ENCODE data around the gene EDAR.

The EDAR gene

GRCh38 chr2:108926561-108927380 is 62.2 kb downstream of the EDAR start:
- no peak overlapping the region for H3K4me3 ChIP-seq (ENCODE audit: low read depth, low read length)

- H3K4me3 ChIP-seq (ENCODE audit: low read depth, low read length): no peak overlapping the region
These were observed 63.3 kb downstream of the EDAR start for GRCh38 chr2:108925735-108926134.

- H3K4me3 ChIP-seq (ENCODE audit: low read depth, low read length): no peak overlapping the region
These were observed 63.7 kb downstream of the EDAR start for GRCh38 chr2:108925286-108925685.

GRCh38 chr2:108924580-108925251 is 64.3 kb downstream of the EDAR start:
- H3K4me3 ChIP-seq (ENCODE audit: low read depth, low read length): no peak overlapping the region

GRCh38 chr2:108923736-108924579 is 65.1 kb downstream of the EDAR start:
- no peak overlapping the region for H3K4me3 ChIP-seq (ENCODE audit: low read depth, low read length)

- no peak overlapping the region for H3K4me3 ChIP-seq (ENCODE audit: low read depth, low read length)
These were observed 65.9 kb downstream of the EDAR start for GRCh38 chr2:108923019-108923700.

GRCh38 chr2:108922141-108922915 is 66.7 kb downstream of the EDAR start:
- no peak overlapping the region for H3K4me3 ChIP-seq (ENCODE audit: low read depth, low read length)

GRCh38 chr2:108921096-108922030 is 67.7 kb downstream of the EDAR start:
- no peak overlapping the region for H3K4me3 ChIP-seq (ENCODE audit: low read depth, low read length)

- no peak overlapping the region for H3K4me3 ChIP-seq (ENCODE audit: low read depth, low read length)
These were observed 68.3 kb downstream of the EDAR start for GRCh38 chr2:108920686-108921085.

GRCh38 chr2:108919571-108920373 is 69.2 kb downstream of the EDAR start:
- H3K4me3 ChIP-seq (ENCODE audit: low read depth, low read length): no peak overlapping the region

GRCh38 chr2:108918941-108919341 is 70.1 kb downstream of the EDAR start:
- H3K4me3 ChIP-seq (ENCODE audit: low read depth, low read length): no peak overlapping the region

GRCh38 chr2:108918156-108918874 is 70.7 kb downstream of the EDAR start:
- H3K4me3 ChIP-seq (ENCODE audit: low read depth, low read length): no peak overlapping the region

GRCh38 chr2:108917526-108917925 is 71.5 kb downstream of the EDAR start:
- H3K4me3 ChIP-seq (ENCODE audit: low read depth, low read length): no peak overlapping the region

- no peak overlapping the region for H3K4me3 ChIP-seq (ENCODE audit: low read depth, low read length)
These were observed 72.1 kb downstream of the EDAR start for GRCh38 chr2:108916796-108917421.

- no peak overlapping the region for H3K4me3 ChIP-seq (ENCODE audit: low read depth, low read length)
These were observed 72.8 kb downstream of the EDAR start for GRCh38 chr2:108916122-108916795.

GRCh38 chr2:108912629-108912902 is 76.5 kb downstream of the EDAR start:
- H3K4me3 ChIP-seq (ENCODE audit: low read depth, low read length): no peak overlapping the region

Measured in iPS-11a (cell line).